K562 (cell line): ENCODE measurements around the gene ZDHHC8. TPM values are rescaled to one million over a fixed set of nuclear protein-coding genes. Genes with fewer than 3 reads are reported as not detected.

Experiments used
- GABPB2 ChIP-seq: fragments of 250-450 bp; sonication (Bioruptor Pico); conservative IDR thresholded peaks from 2 replicates; pipeline ENCODE4 v1.5.1; 2021; ENCODE audit warnings: mild to moderate bottlenecking
- GATA2 ChIP-seq: sonication (generic); formaldehyde crosslinking; IDR thresholded peaks from 2 replicates; pipeline ENCODE4 v1.4.0; 2020; ENCODE audit warnings: mild to moderate bottlenecking, missing genetic modification reagents
- HCFC1 ChIP-seq: IDR thresholded peaks from 2 replicates; pipeline ENCODE4 v1.6.1; 2012; ENCODE audit warnings: low read depth, low read length, improper control_type of control experiment
- MAFF ChIP-seq: IDR thresholded peaks from 2 replicates; pipeline ENCODE4 v1.6.1; 2012; ENCODE audit warnings: low read length, improper control_type of control experiment
- NFIX ChIP-seq: fragments of 250-450 bp; sonication (Bioruptor Pico); IDR thresholded peaks from 2 replicates; pipeline ENCODE4 v1.4.0; 2020; ENCODE audit warnings: low read depth, mild to moderate bottlenecking, moderate library complexity
- NR2F6 ChIP-seq: fragments of 450-650 bp; formaldehyde crosslinking; IDR thresholded peaks from 2 replicates; pipeline ENCODE4 v1.4.0; 2020; ENCODE audit warnings: mild to moderate bottlenecking
- PHF8 ChIP-seq: fragments of 200-600 bp; sonication (generic); IDR thresholded peaks from 2 replicates; pipeline ENCODE4 v1.6.1; 2012; ENCODE audit warnings: mixed run types, mild to moderate bottlenecking, inconsistent platforms, low read length, moderate library complexity, borderline replicate concordance
- RBFOX2 ChIP-seq: fragments of 200-400 bp; formaldehyde crosslinking; IDR thresholded peaks from 2 replicates; pipeline ENCODE4 v1.6.1; 2017; ENCODE audit warnings: low read depth, mild to moderate bottlenecking, low read length, moderate library complexity
- REST ChIP-seq, 2 experiments: fragments of 450-650 bp; formaldehyde crosslinking in 1 of 2; IDR thresholded peaks; 2 replicates each; pipeline versions ENCODE4 v1.4.0 to v1.6.1; 2014 to 2020; ENCODE audit warnings: mild to moderate bottlenecking in 2 of 2, borderline replicate concordance in 1 of 2, low read depth in 1 of 2
- SMAD3 ChIP-seq: fragments of 450-650 bp; formaldehyde crosslinking; conservative IDR thresholded peaks from 2 replicates; pipeline ENCODE4 v1.4.0; 2020; ENCODE audit warnings: mild to moderate bottlenecking
- TEAD1 ChIP-seq, 2 experiments: fragments of 450-650 bp in 1 of 2; sonication (generic) in 1 of 2; formaldehyde crosslinking; IDR thresholded peaks; 2 replicates each; pipeline versions ENCODE4 v1.4.0 to v1.8.0; 2020 to 2022; ENCODE audit warnings: mild to moderate bottlenecking in 2 of 2, missing genetic modification reagents in 1 of 2
- ZSCAN29 ChIP-seq: fragments of 450-650 bp; IDR thresholded peaks from 2 replicates; pipeline ENCODE4 v1.6.1; 2017
- polyA plus RNA-seq, 8 experiments: library from polyadenylated mRNA; depleted of rRNA in 4 of 8; stranded (reverse) in 5 of 8; unstranded in 3 of 8; fragments of >200 nt; fragmentation: Nextera tagmentation in 2 of 8; fragmentation: Illumina TruSeq in 1 of 8; extraction: Ambion mirVana in 2 of 8; extraction: Trizol in 1 of 8; gene quantifications; 2 replicates each; pipeline versions ENCODE4 v1.2.1 to v1.2.3, GENCODE V29; 2011 to 2014; ENCODE audit warnings: inconsistent platforms in 1 of 8, missing spikeins in 1 of 8
- total RNA-seq, 7 experiments: library from RNA; depleted of rRNA in 6 of 7; stranded (reverse); fragments of >200 nt in 6 of 7; fragmentation: Illumina TruSeq in 2 of 7; extraction: Trizol in 2 of 7; gene quantifications; 2 replicates each; pipeline versions ENCODE4 v1.2.1 to v1.2.3, GENCODE V29; 2011 to 2021; ENCODE audit warnings: low replicate concordance in 1 of 7
- TF ChIP-seq, protein P1 (sequence below): fragments of 450-650 bp; formaldehyde crosslinking; IDR thresholded peaks from 2 replicates; pipeline ENCODE4 v1.4.0; 2020; ENCODE audit warnings: mild to moderate bottlenecking, moderate library complexity
- TF ChIP-seq, protein P2 (sequence below): sonication (generic); formaldehyde crosslinking; IDR thresholded peaks from 2 replicates; pipeline ENCODE4 v1.8.0; 2022; ENCODE audit warnings: mild to moderate bottlenecking, missing genetic modification reagents

ZDHHC8 gene
- total and polyA plus RNA-seq, 9 of the 15 experiments (the other 6 are each of a cell fraction or from before 2014, with no cell fraction given), result 0.04 to 109 (median 16.4) TPM

DNA sequence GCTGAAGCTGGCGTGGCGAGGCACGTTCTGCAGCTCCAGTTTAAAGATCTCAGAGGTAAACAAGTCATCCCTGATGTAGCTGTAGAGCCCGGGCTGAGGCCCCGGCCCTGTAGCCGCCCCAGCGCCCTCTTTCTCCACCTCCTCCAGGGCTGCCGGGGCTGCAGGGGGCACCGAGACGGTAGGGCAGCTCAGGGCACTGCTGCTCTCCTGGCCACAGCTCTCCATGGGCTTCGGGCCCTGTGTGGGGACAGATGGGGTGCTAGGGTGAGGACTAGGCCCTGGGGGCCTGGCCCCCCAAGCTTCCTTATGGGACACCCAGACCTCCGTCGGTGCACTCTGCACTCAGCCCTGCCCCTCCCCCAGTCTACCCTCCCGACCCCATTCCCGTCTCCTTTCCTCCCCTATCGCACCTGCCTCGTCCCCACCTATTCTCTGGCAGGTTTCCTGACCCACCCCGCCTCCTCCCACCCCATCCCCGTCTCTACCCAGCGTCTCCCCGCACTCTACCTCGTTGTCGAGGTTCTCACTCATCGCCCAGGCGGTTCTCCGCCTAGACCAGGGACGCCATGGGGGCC, 15.1 kb upstream of the ZDHHC8 start (continued):
- 0 out of 2 replicates have a peak, but pooled peaks have one; percentile 6 for TF ChIP-seq GABPB2 (CRISPR knock-in tag)
- TF ChIP-seq REST (IDR thresholded peaks at IDR 0.05; ENCODE audit: borderline replicate concordance), result no peak
- no peak for TF ChIP-seq REST (CRISPR knock-in tag; IDR thresholded peaks at IDR 0.05; ENCODE audit: low read depth)
- TF ChIP-seq PHF8, result peak; percentile 70; the same call in 1 of the 2 replicates
- TF ChIP-seq RBFOX2, result peak; percentile 22; the same call in 1 of the 2 replicates
- TF ChIP-seq, protein P1, sequence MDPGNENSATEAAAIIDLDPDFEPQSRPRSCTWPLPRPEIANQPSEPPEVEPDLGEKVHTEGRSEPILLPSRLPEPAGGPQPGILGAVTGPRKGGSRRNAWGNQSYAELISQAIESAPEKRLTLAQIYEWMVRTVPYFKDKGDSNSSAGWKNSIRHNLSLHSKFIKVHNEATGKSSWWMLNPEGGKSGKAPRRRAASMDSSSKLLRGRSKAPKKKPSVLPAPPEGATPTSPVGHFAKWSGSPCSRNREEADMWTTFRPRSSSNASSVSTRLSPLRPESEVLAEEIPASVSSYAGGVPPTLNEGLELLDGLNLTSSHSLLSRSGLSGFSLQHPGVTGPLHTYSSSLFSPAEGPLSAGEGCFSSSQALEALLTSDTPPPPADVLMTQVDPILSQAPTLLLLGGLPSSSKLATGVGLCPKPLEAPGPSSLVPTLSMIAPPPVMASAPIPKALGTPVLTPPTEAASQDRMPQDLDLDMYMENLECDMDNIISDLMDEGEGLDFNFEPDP, result 0 out of 2 replicates have a peak, but pooled peaks have one; percentile 70
- 0 out of 2 replicates have a peak, but pooled peaks have one; percentile 12 for TF ChIP-seq NFIX
- TF ChIP-seq, protein P2, sequence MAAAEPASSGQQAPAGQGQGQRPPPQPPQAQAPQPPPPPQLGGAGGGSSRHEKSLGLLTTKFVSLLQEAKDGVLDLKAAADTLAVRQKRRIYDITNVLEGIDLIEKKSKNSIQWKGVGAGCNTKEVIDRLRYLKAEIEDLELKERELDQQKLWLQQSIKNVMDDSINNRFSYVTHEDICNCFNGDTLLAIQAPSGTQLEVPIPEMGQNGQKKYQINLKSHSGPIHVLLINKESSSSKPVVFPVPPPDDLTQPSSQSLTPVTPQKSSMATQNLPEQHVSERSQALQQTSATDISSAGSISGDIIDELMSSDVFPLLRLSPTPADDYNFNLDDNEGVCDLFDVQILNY (CRISPR knock-in tag), result no peak
- no peak; the same call in 1 of the 2 replicates for TF ChIP-seq ZSCAN29
- TF ChIP-seq NR2F6 (CRISPR knock-in tag), result peak; percentile 43; the same call in 1 of the 2 replicates
- 0 out of 2 replicates have a peak, but pooled peaks have one; percentile 43 for TF ChIP-seq SMAD3 (CRISPR knock-in tag)
- TF ChIP-seq TEAD1 (CRISPR knock-in tag; IDR thresholded peaks at IDR 0.05), result peak in 1 of 2 experiments; percentile 64; a peak in 1 of 4 replicates
- TF ChIP-seq HCFC1, result 0 out of 2 replicates have a peak, but pooled peaks have one; percentile 2
- no peak for TF ChIP-seq GATA2 (CRISPR knock-in tag)
- TF ChIP-seq MAFF, result no peak; the same call in 1 of the 2 replicates
